ENCODE results near the gene RNASE9.

The RNASE9 gene

DNA sequence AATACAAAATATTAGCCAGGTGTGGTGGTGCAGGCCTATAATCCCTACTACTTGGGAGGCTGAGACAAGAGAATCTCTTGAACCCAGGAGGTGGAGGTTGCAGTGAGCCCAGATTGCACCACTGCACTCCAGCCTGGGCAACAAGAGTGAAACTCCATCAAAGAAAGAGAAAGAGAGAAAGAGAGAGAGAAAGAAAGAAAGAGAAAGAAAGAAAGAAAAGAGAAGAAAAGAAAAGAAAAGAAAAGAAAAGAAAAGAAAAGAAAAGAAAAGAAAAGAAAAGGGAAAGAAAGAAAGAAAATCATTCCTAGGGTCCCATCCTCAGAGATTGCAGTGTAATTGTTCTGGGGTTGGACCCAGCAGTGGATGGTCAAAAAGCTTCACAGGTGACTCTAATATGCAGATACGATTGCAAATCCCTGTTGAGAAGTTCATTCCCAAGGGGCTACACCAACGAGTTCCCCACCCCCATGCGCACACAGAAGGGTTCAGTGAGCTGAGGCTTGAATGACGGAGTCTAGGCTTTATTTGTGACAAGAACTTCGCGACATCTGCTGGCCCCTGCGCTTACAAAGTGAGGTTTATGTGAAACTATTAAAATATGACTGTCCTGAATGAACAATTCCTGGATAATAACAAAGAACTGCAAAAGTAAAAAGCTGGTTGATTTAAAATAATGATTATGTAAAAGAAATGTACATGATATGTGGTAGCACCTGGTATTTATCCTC lies 47.7 kb upstream of the RNASE9 start:
- Histone ChIP-seq H3K9me3 (ENCODE audit: insufficient read depth, low read length, severe bottlenecking) (no peaks in the 10 kb centered on the region), H3K9ac (ENCODE audit: low read depth, low read length) (no peak overlapping the region; the same call in 1 of the 2 replicates), H3K36me3 (ENCODE audit: insufficient read depth, low read length) (no peaks in the 10 kb centered on the region), H2AFZ (ENCODE audit: low read depth, low read length) (no peak overlapping the region), H3K27me3 (ENCODE audit: insufficient read depth, low read length, poor library complexity) (peaks cover 11% of the 10 kb centered on the region), H4K20me1 (ENCODE audit: insufficient read depth, low read length) (no peaks in the 10 kb centered on the region), H3K4me2 (ENCODE audit: insufficient read depth, low read length) (0 out of 2 replicates have a peak overlapping the region, but pooled peaks have one; percentile 88), H3K4me1 (ENCODE audit: insufficient read depth, low read length) (peaks cover 49% of the 10 kb centered on the region), H3K4me3 (ENCODE audit: low read depth in 1 of 2, low read length in 2 of 2) (no peak overlapping the region), H3K27ac (ENCODE audit: low read length) (no peak overlapping the region), H3K79me2 (ENCODE audit: insufficient read depth, low read length) (no peaks in the 10 kb centered on the region)
- TF ChIP-seq, protein P1, sequence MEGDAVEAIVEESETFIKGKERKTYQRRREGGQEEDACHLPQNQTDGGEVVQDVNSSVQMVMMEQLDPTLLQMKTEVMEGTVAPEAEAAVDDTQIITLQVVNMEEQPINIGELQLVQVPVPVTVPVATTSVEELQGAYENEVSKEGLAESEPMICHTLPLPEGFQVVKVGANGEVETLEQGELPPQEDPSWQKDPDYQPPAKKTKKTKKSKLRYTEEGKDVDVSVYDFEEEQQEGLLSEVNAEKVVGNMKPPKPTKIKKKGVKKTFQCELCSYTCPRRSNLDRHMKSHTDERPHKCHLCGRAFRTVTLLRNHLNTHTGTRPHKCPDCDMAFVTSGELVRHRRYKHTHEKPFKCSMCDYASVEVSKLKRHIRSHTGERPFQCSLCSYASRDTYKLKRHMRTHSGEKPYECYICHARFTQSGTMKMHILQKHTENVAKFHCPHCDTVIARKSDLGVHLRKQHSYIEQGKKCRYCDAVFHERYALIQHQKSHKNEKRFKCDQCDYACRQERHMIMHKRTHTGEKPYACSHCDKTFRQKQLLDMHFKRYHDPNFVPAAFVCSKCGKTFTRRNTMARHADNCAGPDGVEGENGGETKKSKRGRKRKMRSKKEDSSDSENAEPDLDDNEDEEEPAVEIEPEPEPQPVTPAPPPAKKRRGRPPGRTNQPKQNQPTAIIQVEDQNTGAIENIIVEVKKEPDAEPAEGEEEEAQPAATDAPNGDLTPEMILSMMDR (IDR thresholded peaks at IDR 0.05; ENCODE audit: borderline replicate concordance, extremely low read depth, low read length, poor library complexity, severe bottlenecking): no peak
- no peak for TF ChIP-seq EZH2 (IDR thresholded peaks at IDR 0.05; ENCODE audit: borderline replicate concordance, low read depth, low read length, severe bottlenecking)
- ATAC-seq (ENCODE audit: insufficient read depth, low read depth) (no peak), DNase-seq (no peak)

DNA sequence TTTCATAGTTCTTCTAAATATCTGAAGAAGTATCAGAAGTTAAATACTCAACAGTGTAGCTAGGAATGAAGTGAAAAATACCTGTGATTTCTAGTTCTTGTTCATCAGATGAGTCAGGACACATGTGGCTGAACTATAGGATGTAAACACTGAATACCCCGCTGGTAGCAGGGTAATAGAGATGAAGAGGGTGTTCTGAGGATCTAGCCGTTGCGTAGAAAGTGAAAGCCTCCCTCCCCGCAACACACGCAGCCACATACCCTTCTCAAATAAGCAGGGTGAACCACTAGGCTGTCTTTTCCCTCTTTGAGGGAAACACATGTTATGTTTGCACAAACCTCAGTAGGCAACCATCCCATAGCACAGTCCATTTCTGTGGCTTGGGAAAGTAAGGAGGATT lies 46.8 kb upstream of the RNASE9 start:
- DNase-seq: no peak
- H2AFZ ChIP-seq (ENCODE audit: low read depth, low read length): no peak overlapping the region
- no peak overlapping the region for H3K9ac ChIP-seq (ENCODE audit: low read depth, low read length)
- TF ChIP-seq, protein P1 (IDR thresholded peaks at IDR 0.05; ENCODE audit: borderline replicate concordance, extremely low read depth, low read length, poor library complexity, severe bottlenecking): no peak
- no peak for TF ChIP-seq EZH2 (IDR thresholded peaks at IDR 0.05; ENCODE audit: borderline replicate concordance, low read depth, low read length, severe bottlenecking)
- no peak overlapping the region for H3K4me2 ChIP-seq (ENCODE audit: insufficient read depth, low read length)
- no peaks in the 10 kb centered on the region for H4K20me1 ChIP-seq (ENCODE audit: insufficient read depth, low read length)
- H3K27me3 ChIP-seq (ENCODE audit: insufficient read depth, low read length, poor library complexity): peaks cover 11% of the 10 kb centered on the region
- H3K27ac ChIP-seq (ENCODE audit: low read length): no peak overlapping the region
- ATAC-seq (ENCODE audit: insufficient read depth, low read depth): no peak
- H3K4me1 ChIP-seq (ENCODE audit: insufficient read depth, low read length): peaks cover 39% of the 10 kb centered on the region
- H3K36me3 ChIP-seq (ENCODE audit: insufficient read depth, low read length): no peaks in the 10 kb centered on the region
- H3K4me3 ChIP-seq (ENCODE audit: low read depth in 1 of 2, low read length in 2 of 2): no peak overlapping the region
- H3K9me3 ChIP-seq (ENCODE audit: insufficient read depth, low read length, severe bottlenecking): no peaks in the 10 kb centered on the region
- no peaks in the 10 kb centered on the region for H3K79me2 ChIP-seq (ENCODE audit: insufficient read depth, low read length)

DNA sequence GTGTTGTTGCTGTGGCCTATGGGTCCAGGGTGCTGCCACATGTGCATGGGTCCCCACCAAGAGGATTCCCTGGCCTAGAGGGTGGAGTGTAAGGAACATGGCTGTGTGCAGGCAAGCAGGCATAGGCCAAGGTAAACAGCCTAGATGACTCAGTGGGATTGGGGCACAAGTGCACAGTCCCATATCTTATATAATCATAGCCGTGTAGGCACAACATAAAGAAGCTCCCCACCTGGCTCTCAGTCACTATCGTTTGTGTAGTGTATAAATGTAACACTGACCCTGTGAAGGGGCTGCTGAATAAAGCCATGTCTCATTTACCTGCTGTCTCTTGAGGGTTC lies 46.0 kb upstream of the RNASE9 start:
- Histone ChIP-seq H3K9me3 (ENCODE audit: insufficient read depth, low read length, severe bottlenecking) (no peaks in the 10 kb centered on the region), H3K9ac (ENCODE audit: low read depth, low read length) (no peak overlapping the region), H3K4me3 (ENCODE audit: low read depth in 1 of 2, low read length in 2 of 2) (no peak overlapping the region), H3K4me2 (ENCODE audit: insufficient read depth, low read length) (no peak overlapping the region), H2AFZ (ENCODE audit: low read depth, low read length) (no peak overlapping the region), H3K4me1 (ENCODE audit: insufficient read depth, low read length) (peaks cover 32% of the 10 kb centered on the region), H3K79me2 (ENCODE audit: insufficient read depth, low read length) (no peaks in the 10 kb centered on the region), H3K27me3 (ENCODE audit: insufficient read depth, low read length, poor library complexity) (peaks cover 11% of the 10 kb centered on the region), H3K27ac (ENCODE audit: low read length) (no peak overlapping the region), H4K20me1 (ENCODE audit: insufficient read depth, low read length) (no peaks in the 10 kb centered on the region), H3K36me3 (ENCODE audit: insufficient read depth, low read length) (no peaks in the 10 kb centered on the region)
- ATAC-seq (ENCODE audit: insufficient read depth, low read depth): no peak
- TF ChIP-seq EZH2 (IDR thresholded peaks at IDR 0.05; ENCODE audit: borderline replicate concordance, low read depth, low read length, severe bottlenecking): no peak
- TF ChIP-seq, protein P1 (IDR thresholded peaks at IDR 0.05; ENCODE audit: borderline replicate concordance, extremely low read depth, low read length, poor library complexity, severe bottlenecking): no peak
- DNase-seq: no peak
